Measurements from ENCODE around the gene SMC1B. TPM values are rescaled to one million over a fixed set of nuclear protein-coding genes. Genes with fewer than 3 reads are reported as not detected.

The SMC1B gene
- total and polyA plus RNA-seq, 2 of the 8 experiments (the other 6 are each of a cell fraction or from before 2014, with no cell fraction given) = 0.02 TPM; not detected in 1

- Histone ChIP-seq H3K18ac (ENCODE audit: extremely low read depth, low read length) (no peak overlapping the region), H4K91ac (replicated peaks; ENCODE audit: insufficient read length, low read length) (no peak overlapping the region), H3K23me2 (ENCODE audit: low read depth, low read length) (no peaks in the 10 kb centered on the region), H2AFZ (ENCODE audit: low read length) (no peak overlapping the region), H3K27me3 (replicated peaks in 1 of 4; ENCODE audit: control insufficient read depth in 3 of 4, extremely low read depth in 1 of 4, insufficient read depth in 3 of 4, low read length in 3 of 4) (no peaks in the 10 kb centered on the region), H3K79me2 (ENCODE audit: control insufficient read depth in 1 of 2, insufficient read depth in 2 of 2, low read length in 2 of 2) (peaks cover 0 to 31% of the 10 kb centered on the region in 2 experiments; a peak in 3 of 4 replicates), H3K4me3 (ENCODE audit: extremely low read depth in 1 of 4, insufficient read depth in 2 of 4, low read depth in 3 of 4, low read length in 4 of 4) (no peak overlapping the region), H2BK20ac (ENCODE audit: low read length) (no peak overlapping the region), H4K8ac (ENCODE audit: extremely low read depth, insufficient read depth, low read length) (no peak overlapping the region), H3K56ac (replicated peaks; ENCODE audit: insufficient read length, low read depth, low read length) (no peak overlapping the region), H4K20me1 (replicated peaks in 1 of 2; ENCODE audit: control insufficient read depth in 1 of 2, insufficient read depth in 2 of 2, low read length in 2 of 2) (peaks cover 0 to 7% of the 10 kb centered on the region in 2 experiments), H4K5ac (ENCODE audit: insufficient read length, low read depth, low read length) (no peak overlapping the region), H3K27ac (ENCODE audit: low read depth, low read length) (no peak overlapping the region), H3K79me1 (ENCODE audit: low read depth, low read length) (no peaks in the 10 kb centered on the region; the same call in none of the 2 replicates), H2BK15ac (ENCODE audit: low read length) (no peak overlapping the region), H2BK12ac (ENCODE audit: low read depth, low read length) (no peak overlapping the region), H3K4me2 (ENCODE audit: insufficient read depth in 1 of 2, low read depth in 2 of 2, low read length in 2 of 2) (no peak overlapping the region), H3K4me1 (replicated peaks in 1 of 4; ENCODE audit: control insufficient read depth in 3 of 4, insufficient read depth in 4 of 4, low read length in 3 of 4) (no peaks in the 10 kb centered on the region; a peak in 1 of 7 replicates), H2BK120ac (replicated peaks; ENCODE audit: low read depth, low read length) (no peak overlapping the region), H3K9me3 (ENCODE audit: insufficient read depth in 2 of 2, low read depth in 1 of 2, low read length in 1 of 2) (no peaks in the 10 kb centered on the region), H3K36me3 (ENCODE audit: control insufficient read depth in 2 of 4, insufficient read depth in 4 of 4, low read length in 3 of 4) (peaks cover 0 to 15% (median 10%) of the 10 kb centered on the region in 4 experiments; a peak in 6 of 8 replicates), H3K23ac (ENCODE audit: insufficient read length) (no peak overlapping the region), H2BK5ac (ENCODE audit: low read depth, low read length) (no peak overlapping the region), H3K4ac (replicated peaks; ENCODE audit: insufficient read length, low read depth, low read length) (no peak overlapping the region), H3K9ac (replicated peaks in 1 of 4; ENCODE audit: extremely low read depth in 1 of 4, low read depth in 3 of 4, low read length in 3 of 4) (no peak overlapping the region), H3K14ac (ENCODE audit: insufficient read length) (no peak overlapping the region), H2AK5ac (ENCODE audit: low read depth, low read length) (no peak overlapping the region)
- CTCF ChIA-PET (ENCODE audit: partially characterized antibody) = interaction anchor here (0.6 to 2.8 kb wide), 8 partner anchors 9 to 280 kb away, joined by 3 to 19 read pairs (median 4); partner anchors contain the start of genes FAM118A and UPK3A
- no peak for DNase-seq (ENCODE audit: low read depth in 1 of 2, low spot score in 2 of 2)
- POLR2A ChIA-PET (ENCODE audit: partially characterized antibody) = interaction anchor here (1.1 kb wide), 1 partner anchor 10 kb away, joined by 3 read pairs; no protein-coding TSS in a partner anchor
- 88% methylated on average over 24 of the region's 24 CpGs; no CpG with 5 or more reads in 1 of the 2 experiments for WGBS, 2 experiments (ENCODE audit: extremely low coverage in 1 of 2, insufficient coverage in 1 of 2, insufficient read length in 1 of 2, insufficient replicate concordance in 2 of 2, low coverage in 1 of 2, low lambda C conversion rate in 2 of 2, missing lambda C conversion rate in 1 of 2)
- FAIRE-seq = no peak
- TF ChIP-seq E2F6 (IDR thresholded peaks at IDR 0.05) = no peak
- TF ChIP-seq SUZ12 (IDR thresholded peaks at IDR 0.05; ENCODE audit: low read length) = no peak
- TF ChIP-seq RAD21 (IDR thresholded peaks at IDR 0.05 in 1 of 2, conservative IDR thresholded peaks at IDR 0.05 in 1 of 2; ENCODE audit: low read depth in 2 of 2, low read length in 2 of 2) = no peak
- no peak for TF ChIP-seq CEBPB (IDR thresholded peaks at IDR 0.05; ENCODE audit: low read depth, low read length)
- no peak for TF ChIP-seq RXRA (IDR thresholded peaks at IDR 0.05; ENCODE audit: insufficient read depth, low read depth, low read length)
- no peak for TF ChIP-seq NANOG (IDR thresholded peaks at IDR 0.05; ENCODE audit: insufficient read depth, low read depth, low read length, poor library complexity, severe bottlenecking)
- TF ChIP-seq KDM5A (IDR thresholded peaks at IDR 0.05; ENCODE audit: low read length) = no peak
- TF ChIP-seq RNF2 (IDR thresholded peaks at IDR 0.05; ENCODE audit: borderline replicate concordance, low read depth, low read length, missing control alignments, poor library complexity, severe bottlenecking) = no peak
- no peak for TF ChIP-seq USF2 (IDR thresholded peaks at IDR 0.05; ENCODE audit: low read length)
These were observed 90.4 kb downstream of the SMC1B start for GRCh38 chr22:45322873-45323525.
